Measurements from ENCODE around the gene MVK.

DNA sequence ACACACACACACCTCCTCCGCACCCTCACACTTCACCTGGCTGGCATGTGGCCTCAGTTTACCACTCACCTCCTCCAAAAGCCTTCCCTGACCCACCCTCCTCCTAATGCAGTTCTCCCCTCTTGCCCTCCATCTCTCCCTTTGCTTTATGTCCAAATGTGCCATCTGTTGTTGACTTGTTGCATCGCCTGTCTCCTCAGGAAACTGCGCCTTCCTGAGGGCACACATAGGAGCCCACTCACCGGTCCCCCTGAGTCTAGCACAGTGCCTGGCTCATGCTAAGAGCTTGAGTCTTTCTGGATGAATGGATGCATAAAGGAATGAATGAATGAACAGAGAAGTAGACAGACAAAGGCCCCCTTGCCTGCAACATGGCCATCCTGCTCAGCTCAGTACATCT is 34.0 kb downstream of the MVK start:
- TF ChIP-seq CTCF (IDR thresholded peaks at IDR 0.05 in 4 of 5, conservative IDR thresholded peaks at IDR 0.05 in 1 of 5) (no peak), POLR2A (IDR thresholded peaks at IDR 0.05) (no peak)

Measured in gastrocnemius medialis (tissue), 4 donors.